ENCODE data around the gene ANKS1A.
A peak's percentile ranks its signal among the peaks of the same experiment; 100 is the strongest.

The ANKS1A gene

DNA sequence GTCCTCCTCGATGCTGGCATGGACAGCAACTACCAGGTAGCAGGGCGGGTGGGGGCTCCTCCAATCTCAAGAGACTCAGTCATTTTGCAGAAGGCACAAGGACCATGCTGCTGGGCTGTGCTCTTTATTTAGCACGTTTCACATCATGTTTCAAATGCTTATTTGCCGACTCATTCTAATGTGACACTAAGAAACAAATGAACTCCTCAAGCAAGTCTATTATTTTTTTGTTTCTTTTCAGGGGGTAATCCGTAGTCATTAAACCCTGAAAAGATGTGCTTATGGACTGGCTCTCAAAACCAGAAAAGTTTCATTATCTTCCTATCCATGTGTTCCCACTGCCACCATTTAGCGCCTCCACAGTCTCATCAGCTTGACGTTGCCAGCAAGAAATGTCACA is 92.9 kb downstream of the ANKS1A start:
- no peaks in the 10 kb centered on the region for H3K9me3 ChIP-seq (ENCODE audit: control insufficient read depth, insufficient read depth, low read depth, low read length)
- H3K4me3 ChIP-seq (ENCODE audit: low read depth, low read length), result no peak overlapping the region
- H3K27ac ChIP-seq (ENCODE audit: extremely low read depth, low read depth, low read length), result no peak overlapping the region
- H3K4me1 ChIP-seq (ENCODE audit: control insufficient read depth, insufficient read depth, low read length), result no peaks in the 10 kb centered on the region
- TF ChIP-seq BCL11A (tag by site-specific recombination; IDR thresholded peaks at IDR 0.05; ENCODE audit: low read depth), result no peak
- TF ChIP-seq, protein P1, sequence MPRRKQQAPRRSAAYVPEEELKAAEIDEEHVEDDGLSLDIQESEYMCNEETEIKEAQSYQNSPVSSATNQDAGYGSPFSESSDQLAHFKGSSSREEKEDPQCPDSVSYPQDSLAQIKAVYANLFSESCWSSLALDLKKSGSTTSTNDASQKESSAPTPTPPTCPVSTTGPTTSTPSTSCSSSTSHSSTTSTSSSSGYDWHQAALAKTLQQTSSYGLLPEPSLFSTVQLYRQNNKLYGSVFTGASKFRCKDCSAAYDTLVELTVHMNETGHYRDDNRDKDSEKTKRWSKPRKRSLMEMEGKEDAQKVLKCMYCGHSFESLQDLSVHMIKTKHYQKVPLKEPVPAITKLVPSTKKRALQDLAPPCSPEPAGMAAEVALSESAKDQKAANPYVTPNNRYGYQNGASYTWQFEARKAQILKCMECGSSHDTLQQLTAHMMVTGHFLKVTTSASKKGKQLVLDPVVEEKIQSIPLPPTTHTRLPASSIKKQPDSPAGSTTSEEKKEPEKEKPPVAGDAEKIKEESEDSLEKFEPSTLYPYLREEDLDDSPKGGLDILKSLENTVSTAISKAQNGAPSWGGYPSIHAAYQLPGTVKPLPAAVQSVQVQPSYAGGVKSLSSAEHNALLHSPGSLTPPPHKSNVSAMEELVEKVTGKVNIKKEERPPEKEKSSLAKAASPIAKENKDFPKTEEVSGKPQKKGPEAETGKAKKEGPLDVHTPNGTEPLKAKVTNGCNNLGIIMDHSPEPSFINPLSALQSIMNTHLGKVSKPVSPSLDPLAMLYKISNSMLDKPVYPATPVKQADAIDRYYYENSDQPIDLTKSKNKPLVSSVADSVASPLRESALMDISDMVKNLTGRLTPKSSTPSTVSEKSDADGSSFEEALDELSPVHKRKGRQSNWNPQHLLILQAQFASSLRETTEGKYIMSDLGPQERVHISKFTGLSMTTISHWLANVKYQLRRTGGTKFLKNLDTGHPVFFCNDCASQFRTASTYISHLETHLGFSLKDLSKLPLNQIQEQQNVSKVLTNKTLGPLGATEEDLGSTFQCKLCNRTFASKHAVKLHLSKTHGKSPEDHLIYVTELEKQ (tag by site-specific recombination; IDR thresholded peaks at IDR 0.05; ENCODE audit: borderline replicate concordance), result no peak
- TF ChIP-seq TRIM28 (IDR thresholded peaks at IDR 0.05; ENCODE audit: borderline replicate concordance, low read length), result no peak
- ChIA-PET CTCF (interaction anchor here (0.8 to 1.6 kb wide), 5 partner anchors 9 to 259 kb away, joined by 3 to 6 read pairs (median 5); no protein-coding TSS in a partner anchor), POLR2A (no interaction called here)
- peaks cover 0 to 50% of the 10 kb centered on the region in 2 experiments for H3K36me3 ChIP-seq (ENCODE audit: control insufficient read depth in 2 of 2, insufficient read depth in 1 of 2, low read length in 2 of 2)

DNA sequence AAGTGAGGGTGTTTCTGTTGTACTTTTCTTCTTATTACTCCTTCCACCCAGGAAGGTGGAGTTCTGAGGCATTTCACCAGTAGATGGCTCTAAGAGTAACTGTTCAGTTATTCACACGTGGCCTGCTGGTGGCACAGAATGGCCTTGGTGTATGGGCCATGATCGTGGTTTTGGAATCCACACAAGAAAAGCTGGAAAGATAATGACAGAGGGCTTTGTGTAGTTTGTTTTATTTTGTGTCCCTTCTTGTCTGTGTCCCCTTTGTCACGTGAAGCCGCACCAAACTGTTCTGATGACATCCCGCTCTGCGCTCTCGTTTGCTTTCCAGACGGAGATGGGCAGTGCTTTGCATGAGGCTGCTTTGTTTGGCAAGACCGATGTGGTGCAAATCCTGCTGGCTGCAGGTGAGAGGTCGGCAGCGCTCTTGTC is 93.4 kb downstream of the ANKS1A start:
- H3K4me3 ChIP-seq (ENCODE audit: low read depth, low read length), result no peak overlapping the region
- H3K36me3 ChIP-seq (ENCODE audit: control insufficient read depth in 2 of 2, insufficient read depth in 1 of 2, low read length in 2 of 2), result peaks cover 0 to 52% of the 10 kb centered on the region in 2 experiments
- ChIA-PET CTCF (interaction anchor here (0.7 to 8.1 kb wide), 7 partner anchors 10 to 258 kb away, joined by 3 to 165 read pairs (median 3); partner anchors contain the start of gene TCP11), POLR2A (no interaction called here)
- TF ChIP-seq, protein P2, sequence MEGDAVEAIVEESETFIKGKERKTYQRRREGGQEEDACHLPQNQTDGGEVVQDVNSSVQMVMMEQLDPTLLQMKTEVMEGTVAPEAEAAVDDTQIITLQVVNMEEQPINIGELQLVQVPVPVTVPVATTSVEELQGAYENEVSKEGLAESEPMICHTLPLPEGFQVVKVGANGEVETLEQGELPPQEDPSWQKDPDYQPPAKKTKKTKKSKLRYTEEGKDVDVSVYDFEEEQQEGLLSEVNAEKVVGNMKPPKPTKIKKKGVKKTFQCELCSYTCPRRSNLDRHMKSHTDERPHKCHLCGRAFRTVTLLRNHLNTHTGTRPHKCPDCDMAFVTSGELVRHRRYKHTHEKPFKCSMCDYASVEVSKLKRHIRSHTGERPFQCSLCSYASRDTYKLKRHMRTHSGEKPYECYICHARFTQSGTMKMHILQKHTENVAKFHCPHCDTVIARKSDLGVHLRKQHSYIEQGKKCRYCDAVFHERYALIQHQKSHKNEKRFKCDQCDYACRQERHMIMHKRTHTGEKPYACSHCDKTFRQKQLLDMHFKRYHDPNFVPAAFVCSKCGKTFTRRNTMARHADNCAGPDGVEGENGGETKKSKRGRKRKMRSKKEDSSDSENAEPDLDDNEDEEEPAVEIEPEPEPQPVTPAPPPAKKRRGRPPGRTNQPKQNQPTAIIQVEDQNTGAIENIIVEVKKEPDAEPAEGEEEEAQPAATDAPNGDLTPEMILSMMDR (tag by site-specific recombination; IDR thresholded peaks at IDR 0.05), result peak; percentile 23; the same call in 1 of the 2 replicates
- TF ChIP-seq RBAK (tag by site-specific recombination; IDR thresholded peaks at IDR 0.05), result no peak
- no peaks in the 10 kb centered on the region for H3K4me1 ChIP-seq (ENCODE audit: control insufficient read depth, insufficient read depth, low read length)
- no peaks in the 10 kb centered on the region for H3K9me3 ChIP-seq (ENCODE audit: control insufficient read depth, insufficient read depth, low read depth, low read length)
- no peak overlapping the region for H3K27ac ChIP-seq (ENCODE audit: extremely low read depth, low read depth, low read length)

DNA sequence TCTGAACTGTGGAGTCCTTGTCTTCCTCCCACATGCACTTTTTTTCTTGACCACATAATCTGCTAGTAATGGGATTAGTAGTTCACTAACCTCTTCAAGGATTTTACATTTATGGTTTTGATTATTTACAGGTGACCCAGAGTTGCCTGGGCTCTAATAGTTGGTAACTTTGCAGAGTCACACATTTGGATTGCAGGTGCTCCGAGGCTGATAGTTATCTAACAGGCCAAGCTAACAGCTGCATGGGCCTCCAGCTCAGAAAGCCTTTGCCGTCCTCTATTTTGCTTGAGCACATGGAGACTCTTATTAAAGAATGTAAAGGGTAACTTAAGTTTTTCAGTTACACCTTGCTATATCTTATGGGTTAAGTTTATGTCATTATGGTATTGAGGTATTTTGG is 95.4 kb downstream of the ANKS1A start:
- no peaks in the 10 kb centered on the region for H3K4me1 ChIP-seq (ENCODE audit: control insufficient read depth, insufficient read depth, low read length)
- ChIA-PET POLR2A (no interaction called here), CTCF (interaction anchor here (0.6 to 8.1 kb wide), 10 partner anchors 17 to 691 kb away, joined by 3 to 165 read pairs (median 5); partner anchors contain the start of gene TCP11)
- H3K27ac ChIP-seq (ENCODE audit: extremely low read depth, low read depth, low read length), result no peak overlapping the region
- H3K9me3 ChIP-seq (ENCODE audit: control insufficient read depth, insufficient read depth, low read depth, low read length), result no peaks in the 10 kb centered on the region
- TF ChIP-seq IKZF3 (tag by site-specific recombination; IDR thresholded peaks at IDR 0.05) (no peak), MZF1 (tag by site-specific recombination; IDR thresholded peaks at IDR 0.05; ENCODE audit: borderline replicate concordance) (no peak), ZBTB1 (tag by site-specific recombination; IDR thresholded peaks at IDR 0.05) (no peak), ZNF596 (tag by site-specific recombination; IDR thresholded peaks at IDR 0.05) (no peak), ZNF239 (tag by site-specific recombination; IDR thresholded peaks at IDR 0.05) (no peak), ZNF391 (tag by site-specific recombination; IDR thresholded peaks at IDR 0.05; ENCODE audit: borderline replicate concordance, low read depth) (no peak), ZNF2 (tag by site-specific recombination; IDR thresholded peaks at IDR 0.05) (no peak)
- TF ChIP-seq, protein P3, sequence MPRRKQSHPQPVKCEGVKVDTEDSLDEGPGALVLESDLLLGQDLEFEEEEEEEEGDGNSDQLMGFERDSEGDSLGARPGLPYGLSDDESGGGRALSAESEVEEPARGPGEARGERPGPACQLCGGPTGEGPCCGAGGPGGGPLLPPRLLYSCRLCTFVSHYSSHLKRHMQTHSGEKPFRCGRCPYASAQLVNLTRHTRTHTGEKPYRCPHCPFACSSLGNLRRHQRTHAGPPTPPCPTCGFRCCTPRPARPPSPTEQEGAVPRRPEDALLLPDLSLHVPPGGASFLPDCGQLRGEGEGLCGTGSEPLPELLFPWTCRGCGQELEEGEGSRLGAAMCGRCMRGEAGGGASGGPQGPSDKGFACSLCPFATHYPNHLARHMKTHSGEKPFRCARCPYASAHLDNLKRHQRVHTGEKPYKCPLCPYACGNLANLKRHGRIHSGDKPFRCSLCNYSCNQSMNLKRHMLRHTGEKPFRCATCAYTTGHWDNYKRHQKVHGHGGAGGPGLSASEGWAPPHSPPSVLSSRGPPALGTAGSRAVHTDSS (tag by site-specific recombination; IDR thresholded peaks at IDR 0.05), result no peak
- TF ChIP-seq, protein P4, sequence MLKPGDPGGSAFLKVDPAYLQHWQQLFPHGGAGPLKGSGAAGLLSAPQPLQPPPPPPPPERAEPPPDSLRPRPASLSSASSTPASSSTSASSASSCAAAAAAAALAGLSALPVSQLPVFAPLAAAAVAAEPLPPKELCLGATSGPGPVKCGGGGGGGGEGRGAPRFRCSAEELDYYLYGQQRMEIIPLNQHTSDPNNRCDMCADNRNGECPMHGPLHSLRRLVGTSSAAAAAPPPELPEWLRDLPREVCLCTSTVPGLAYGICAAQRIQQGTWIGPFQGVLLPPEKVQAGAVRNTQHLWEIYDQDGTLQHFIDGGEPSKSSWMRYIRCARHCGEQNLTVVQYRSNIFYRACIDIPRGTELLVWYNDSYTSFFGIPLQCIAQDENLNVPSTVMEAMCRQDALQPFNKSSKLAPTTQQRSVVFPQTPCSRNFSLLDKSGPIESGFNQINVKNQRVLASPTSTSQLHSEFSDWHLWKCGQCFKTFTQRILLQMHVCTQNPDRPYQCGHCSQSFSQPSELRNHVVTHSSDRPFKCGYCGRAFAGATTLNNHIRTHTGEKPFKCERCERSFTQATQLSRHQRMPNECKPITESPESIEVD (tag by site-specific recombination; IDR thresholded peaks at IDR 0.05), result no peak
- TF ChIP-seq, protein P5, sequence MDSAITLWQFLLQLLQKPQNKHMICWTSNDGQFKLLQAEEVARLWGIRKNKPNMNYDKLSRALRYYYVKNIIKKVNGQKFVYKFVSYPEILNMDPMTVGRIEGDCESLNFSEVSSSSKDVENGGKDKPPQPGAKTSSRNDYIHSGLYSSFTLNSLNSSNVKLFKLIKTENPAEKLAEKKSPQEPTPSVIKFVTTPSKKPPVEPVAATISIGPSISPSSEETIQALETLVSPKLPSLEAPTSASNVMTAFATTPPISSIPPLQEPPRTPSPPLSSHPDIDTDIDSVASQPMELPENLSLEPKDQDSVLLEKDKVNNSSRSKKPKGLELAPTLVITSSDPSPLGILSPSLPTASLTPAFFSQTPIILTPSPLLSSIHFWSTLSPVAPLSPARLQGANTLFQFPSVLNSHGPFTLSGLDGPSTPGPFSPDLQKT (IDR thresholded peaks at IDR 0.05; ENCODE audit: borderline replicate concordance, low read depth, low read length), result no peak
- H3K4me3 ChIP-seq (ENCODE audit: low read depth, low read length), result no peak overlapping the region
- H3K36me3 ChIP-seq (ENCODE audit: control insufficient read depth in 2 of 2, insufficient read depth in 1 of 2, low read length in 2 of 2), result peaks cover 0 to 65% of the 10 kb centered on the region in 2 experiments

Data from HEK293 (cell line).